H9 (cell line): ENCODE results near the gene PDX1. TPM values are rescaled to one million over a fixed set of nuclear protein-coding genes. Genes with fewer than 3 reads are reported as not detected.

Experiments used
- DNase-seq: peaks from one replicate; pipeline ENCODE4 v3.0.0-alpha.2; 2017
- H2AFZ ChIP-seq: one replicate; pipeline ENCODE4 v1.6.1; 2013; ENCODE audit warnings: mild to moderate bottlenecking, low read length, control low read depth, moderate library complexity
- H2AK5ac ChIP-seq: 2 replicates; pipeline ENCODE4 v1.6.1; 2013; ENCODE audit warnings: low read length, control low read depth, mixed read lengths; ENCODE audit not compliant: insufficient read length
- H2BK120ac ChIP-seq: one replicate; pipeline ENCODE4 v1.6.1; 2013; ENCODE audit warnings: low read depth, mild to moderate bottlenecking, low read length, control low read depth, inconsistent platforms; ENCODE audit not compliant: poor library complexity, severe bottlenecking
- H2BK12ac ChIP-seq: 2 replicates; pipeline ENCODE4 v1.6.1; 2013; ENCODE audit warnings: low read length, control low read depth, mixed read lengths, low read depth; ENCODE audit not compliant: insufficient read length
- H2BK15ac ChIP-seq: 2 replicates; pipeline ENCODE4 v1.6.1; 2013; ENCODE audit warnings: low read depth, low read length, control low read depth
- H2BK20ac ChIP-seq: one replicate; pipeline ENCODE4 v1.6.1; 2013; ENCODE audit warnings: low read depth, mild to moderate bottlenecking, low read length, control low read depth, inconsistent platforms; ENCODE audit not compliant: poor library complexity, severe bottlenecking
- H2BK5ac ChIP-seq: 2 replicates; pipeline ENCODE4 v1.6.1; 2013; ENCODE audit warnings: low read length, control low read depth, mixed read lengths; ENCODE audit not compliant: insufficient read length
- H3K14ac ChIP-seq: 2 replicates; pipeline ENCODE4 v1.6.1; 2013; ENCODE audit warnings: low read length, control low read depth; ENCODE audit not compliant: insufficient read depth
- H3K18ac ChIP-seq: 2 replicates; pipeline ENCODE4 v1.6.1; 2013; ENCODE audit warnings: low read depth, mild to moderate bottlenecking, mixed read lengths, low read length, control low read depth; ENCODE audit not compliant: insufficient read length
- H3K23ac ChIP-seq: 2 replicates; pipeline ENCODE4 v1.6.1; 2013; ENCODE audit warnings: low read length, control low read depth, mixed read lengths, low read depth; ENCODE audit not compliant: insufficient read length
- H3K23me2 ChIP-seq: 2 replicates; pipeline ENCODE4 v1.6.1; 2013; ENCODE audit warnings: low read depth, mild to moderate bottlenecking, mixed read lengths, low read length, control low read depth; ENCODE audit not compliant: insufficient read length, poor library complexity, severe bottlenecking
- H3K27ac ChIP-seq: 2 replicates; pipeline ENCODE4 v1.5.1; 2013; ENCODE audit warnings: low read length, control low read depth, mixed read lengths, low read depth; ENCODE audit not compliant: insufficient read length
- H3K27me3 ChIP-seq: 2 replicates; pipeline ENCODE4 v1.6.1; 2013; ENCODE audit warnings: low read length, control low read depth, inconsistent platforms; ENCODE audit not compliant: insufficient read depth
- H3K4ac ChIP-seq: 2 replicates; pipeline ENCODE4 v1.6.1; 2013; ENCODE audit warnings: low read depth, mild to moderate bottlenecking, control low read depth, inconsistent platforms, low read length, moderate library complexity
- H3K4me1 ChIP-seq: 2 replicates; pipeline ENCODE4 v1.6.1; 2013; ENCODE audit warnings: low read length, control low read depth, inconsistent platforms; ENCODE audit not compliant: insufficient read depth
- H3K4me2 ChIP-seq: 2 replicates; pipeline ENCODE4 v1.6.1; 2013; ENCODE audit warnings: low read length, control low read depth, mixed read lengths; ENCODE audit not compliant: insufficient read length, insufficient read depth
- H3K56ac ChIP-seq: 2 replicates; pipeline ENCODE4 v1.6.1; 2013; ENCODE audit warnings: low read depth, mild to moderate bottlenecking, mixed read lengths, low read length, control low read depth; ENCODE audit not compliant: insufficient read length
- H3K79me1 ChIP-seq: 2 replicates; pipeline ENCODE4 v1.6.1; 2013; ENCODE audit warnings: low read depth, mild to moderate bottlenecking, moderate library complexity, low read length, control low read depth, inconsistent platforms; ENCODE audit not compliant: insufficient read depth, poor library complexity, severe bottlenecking
- H3K79me2 ChIP-seq: 2 replicates; pipeline ENCODE4 v1.6.1; 2013; ENCODE audit warnings: low read length, control low read depth, inconsistent platforms; ENCODE audit not compliant: insufficient read depth
- H3K9ac ChIP-seq: 2 replicates; pipeline ENCODE4 v1.6.1; 2013; ENCODE audit warnings: low read length, control low read depth, mixed read lengths; ENCODE audit not compliant: insufficient read length; ENCODE audit errors: extremely low read depth
- H3K9me3 ChIP-seq: one replicate; pipeline ENCODE4 v1.6.1; 2013; ENCODE audit warnings: low read depth, low read length, inconsistent platforms; ENCODE audit not compliant: control insufficient read depth
- H3T11ph ChIP-seq: one replicate; pipeline ENCODE4 v1.6.1; 2013; ENCODE audit warnings: mild to moderate bottlenecking, low read length, control low read depth, inconsistent platforms
- H4K20me1 ChIP-seq: one replicate; pipeline ENCODE4 v1.6.1; 2013; ENCODE audit not compliant: control insufficient read depth, insufficient read length, insufficient read depth
- H4K5ac ChIP-seq: 2 replicates; pipeline ENCODE4 v1.6.1; 2013; ENCODE audit warnings: low read depth, mild to moderate bottlenecking, mixed read lengths, low read length, control low read depth; ENCODE audit not compliant: insufficient read length
- H4K8ac ChIP-seq: replicated peaks from 2 replicates; pipeline ENCODE4 v1.6.1; 2013; ENCODE audit warnings: low read length, control low read depth, mixed read lengths, low read depth; ENCODE audit not compliant: insufficient read length
- H4K91ac ChIP-seq: 2 replicates; pipeline ENCODE4 v1.6.1; 2013; ENCODE audit warnings: low read depth, mild to moderate bottlenecking, moderate library complexity, mixed read lengths, low read length, control low read depth; ENCODE audit not compliant: insufficient read length
- H3K27ac Mint-ChIP-seq, 3 experiments: 2 replicates in 2 of 3; 3 replicates in 1 of 3; pipeline ENCODE4 v1.8.0; 2020 to 2021; ENCODE audit warnings: mixed read lengths in 3 of 3, mild to moderate bottlenecking in 1 of 3, moderate library complexity in 1 of 3
- H3K27me3 Mint-ChIP-seq: 2 replicates; pipeline ENCODE4 v1.8.0; 2021; ENCODE audit warnings: low read depth, mild to moderate bottlenecking, moderate library complexity, mixed read lengths
- H3K36me3 Mint-ChIP-seq, 3 experiments: 2 replicates in 2 of 3; 3 replicates in 1 of 3; pipeline ENCODE4 v1.8.0; 2020 to 2021; ENCODE audit warnings: low read depth in 3 of 3, mixed read lengths in 3 of 3; ENCODE audit not compliant: insufficient read depth in 1 of 3
- H3K4me1 Mint-ChIP-seq, 2 experiments: 2 replicates each; pipeline ENCODE4 v1.8.0; 2020; ENCODE audit warnings: mixed read lengths in 2 of 2
- H3K4me3 Mint-ChIP-seq, 2 experiments: 2 replicates in 1 of 2; 3 replicates in 1 of 2; pipeline ENCODE4 v1.8.0; 2020 to 2021; ENCODE audit warnings: mild to moderate bottlenecking in 2 of 2, mixed read lengths in 2 of 2, moderate library complexity in 1 of 2
- H3K9me3 Mint-ChIP-seq, 2 experiments: 2 replicates in 1 of 2; 3 replicates in 1 of 2; pipeline ENCODE4 v1.8.0; 2020; ENCODE audit warnings: mild to moderate bottlenecking in 2 of 2, mixed read lengths in 2 of 2, moderate library complexity in 1 of 2
- WGBS: extraction: QIAGEN DNeasy Blood & Tissue Kit; methylation state at CpG from one replicate; pipeline ENCODE4 v1.1.7; 2013; ENCODE audit warnings: missing lambda C conversion rate, low lambda C conversion rate, mixed read lengths; ENCODE audit not compliant: insufficient read length; ENCODE audit errors: extremely low coverage; 5-methylcytosine and 5-hydroxymethylcytosine counted together
- total RNA-seq: library from RNA; stranded (reverse); gene quantifications from 2 replicates; pipeline ENCODE4 v1.2.1, GENCODE V29; 2021
- TF ChIP-seq, protein P1 (sequence below): fragments of 200-600 bp; sonication (generic); conservative IDR thresholded peaks from 3 replicates; pipeline ENCODE4 v1.8.0; 2021; ENCODE audit warnings: antibody characterized with exemption, mild to moderate bottlenecking

PDX1 gene
- total RNA-seq, 1 experiment from 2014 or later: not detected

DNA sequence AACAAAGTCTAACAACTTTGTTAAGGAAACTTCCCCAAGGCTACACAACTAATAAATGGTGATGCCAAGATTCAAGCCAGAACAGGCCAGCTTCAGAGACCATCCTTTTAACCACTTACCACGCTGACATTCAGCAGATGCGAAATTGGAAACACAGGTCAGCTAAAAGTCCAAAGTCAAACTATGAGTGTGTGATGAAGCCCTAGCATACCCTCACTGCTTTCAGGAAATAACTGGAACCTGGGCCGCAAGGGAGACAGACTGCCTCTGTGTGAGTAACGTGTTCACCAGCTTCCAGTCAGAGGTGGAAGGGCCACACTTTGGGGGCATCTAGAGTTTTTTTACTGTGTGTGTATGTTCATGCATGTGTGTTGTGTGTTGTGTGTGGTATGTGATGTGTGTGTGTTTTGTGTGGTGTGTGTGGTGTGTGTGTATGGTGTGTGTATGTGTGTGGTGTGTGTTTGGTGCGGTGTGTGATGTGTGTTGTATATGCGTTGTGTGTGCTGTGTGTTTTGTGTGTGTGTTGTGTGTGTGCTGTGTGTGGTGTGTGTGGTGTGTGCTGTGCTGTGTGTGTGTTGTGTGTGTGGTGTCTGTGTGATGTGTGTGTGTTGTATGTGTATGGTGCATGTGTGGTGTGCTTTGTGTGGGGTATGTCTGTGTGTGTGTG lies 12.5 kb upstream of the PDX1 start:
- Histone ChIP-seq H4K91ac (no peak overlapping the region), H4K5ac (no peak overlapping the region), H3K79me2 (no peaks in the 10 kb centered on the region), H3K14ac (no peak overlapping the region), H3K23me2 (no peaks in the 10 kb centered on the region), H2BK15ac (no peak overlapping the region), H3K23ac (no peak overlapping the region), H3K9me3 (no peaks in the 10 kb centered on the region), H3K56ac (no peak overlapping the region), H2BK12ac (no peak overlapping the region), H3K4me2 (no peak overlapping the region), H3T11ph (no peak overlapping the region), H4K8ac (no peak overlapping the region), H2BK5ac (no peak overlapping the region), H2AFZ (no peak overlapping the region), H3K9ac (no peak overlapping the region), H3K79me1 (no peaks in the 10 kb centered on the region), H3K27me3 (no peaks in the 10 kb centered on the region; the same call in 1 of the 2 replicates), H3K4me1 (no peaks in the 10 kb centered on the region), H3K18ac (no peak overlapping the region), H4K20me1 (no peaks in the 10 kb centered on the region), H3K27ac (no peak overlapping the region), H3K4ac (no peak overlapping the region), H2BK120ac (no peak overlapping the region), H2BK20ac (no peak overlapping the region), H2AK5ac (no peak overlapping the region)
- DNase-seq: no peak
- H3K4me3 Mint-ChIP-seq: no peak overlapping the region; a peak in 1 of 5 replicates
- TF ChIP-seq, protein P1, sequence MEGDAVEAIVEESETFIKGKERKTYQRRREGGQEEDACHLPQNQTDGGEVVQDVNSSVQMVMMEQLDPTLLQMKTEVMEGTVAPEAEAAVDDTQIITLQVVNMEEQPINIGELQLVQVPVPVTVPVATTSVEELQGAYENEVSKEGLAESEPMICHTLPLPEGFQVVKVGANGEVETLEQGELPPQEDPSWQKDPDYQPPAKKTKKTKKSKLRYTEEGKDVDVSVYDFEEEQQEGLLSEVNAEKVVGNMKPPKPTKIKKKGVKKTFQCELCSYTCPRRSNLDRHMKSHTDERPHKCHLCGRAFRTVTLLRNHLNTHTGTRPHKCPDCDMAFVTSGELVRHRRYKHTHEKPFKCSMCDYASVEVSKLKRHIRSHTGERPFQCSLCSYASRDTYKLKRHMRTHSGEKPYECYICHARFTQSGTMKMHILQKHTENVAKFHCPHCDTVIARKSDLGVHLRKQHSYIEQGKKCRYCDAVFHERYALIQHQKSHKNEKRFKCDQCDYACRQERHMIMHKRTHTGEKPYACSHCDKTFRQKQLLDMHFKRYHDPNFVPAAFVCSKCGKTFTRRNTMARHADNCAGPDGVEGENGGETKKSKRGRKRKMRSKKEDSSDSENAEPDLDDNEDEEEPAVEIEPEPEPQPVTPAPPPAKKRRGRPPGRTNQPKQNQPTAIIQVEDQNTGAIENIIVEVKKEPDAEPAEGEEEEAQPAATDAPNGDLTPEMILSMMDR: no peak
- H3K4me1 Mint-ChIP-seq: peaks cover 0 to 4% of the 10 kb centered on the region in 2 experiments; a peak in 1 of 4 replicates
- WGBS: 100% methylated on average over 2 of the region's 6 CpGs
- H3K27me3 Mint-ChIP-seq: peaks cover 100% of the 10 kb centered on the region
- H3K36me3 Mint-ChIP-seq: no peaks in the 10 kb centered on the region
- H3K9me3 Mint-ChIP-seq: no peaks in the 10 kb centered on the region
- no peak overlapping the region for H3K27ac Mint-ChIP-seq
